HepG2 (cell line): ENCODE measurements around the gene CATSPERE.

ENCODE experiments used
- BHLHE40 ChIP-seq: IDR thresholded peaks from 2 replicates; pipeline ENCODE4 v1.6.1; 2011; ENCODE audit warnings: low read length, improper control_type of control experiment
- EP300 ChIP-seq, 3 experiments: sonication (generic) in 1 of 3; formaldehyde crosslinking in 1 of 3; IDR thresholded peaks; 2 replicates each; pipeline versions ENCODE4 v1.5.1 to v1.6.1; 2011 to 2020; ENCODE audit warnings: low read depth in 2 of 3, low read length in 2 of 3, borderline replicate concordance in 1 of 3, improper control_type of control experiment in 1 of 3, mild to moderate bottlenecking in 1 of 3, missing genetic modification reagents in 1 of 3, moderate library complexity in 1 of 3
- JUND ChIP-seq: sonication (generic); formaldehyde crosslinking; IDR thresholded peaks from 2 replicates; pipeline ENCODE4 v1.8.0; 2022; ENCODE audit warnings: mild to moderate bottlenecking, missing genetic modification reagents
- TBL1XR1 ChIP-seq: fragments of 150-350 bp; IDR thresholded peaks from 2 replicates; pipeline ENCODE4 v1.6.1; 2014; ENCODE audit warnings: borderline replicate concordance, low read length; ENCODE audit not compliant: partially characterized antibody
- TCF7 ChIP-seq: sonication (generic); IDR thresholded peaks from 2 replicates; pipeline ENCODE4 v1.6.1; 2016; ENCODE audit warnings: antibody characterized with exemption, low read depth
- ZBTB7B ChIP-seq: sonication (generic); formaldehyde crosslinking; IDR thresholded peaks from 2 replicates; pipeline ENCODE4 v1.4.0; 2020; ENCODE audit warnings: missing genetic modification reagents
- ZFP41 ChIP-seq: sonication (generic); formaldehyde crosslinking; IDR thresholded peaks from 2 replicates; pipeline ENCODE4 v1.4.0; 2020; ENCODE audit warnings: mild to moderate bottlenecking, missing genetic modification reagents, borderline replicate concordance
- ZNF772 ChIP-seq: sonication (generic); formaldehyde crosslinking; IDR thresholded peaks from 2 replicates; pipeline ENCODE4 v1.5.0; 2020; ENCODE audit warnings: mild to moderate bottlenecking, missing genetic modification reagents
- TF ChIP-seq, protein P1 (sequence below): sonication (generic); formaldehyde crosslinking; IDR thresholded peaks from 2 replicates; pipeline ENCODE4 v1.5.0; 2020; ENCODE audit warnings: mild to moderate bottlenecking, missing genetic modification reagents, moderate library complexity
- TF ChIP-seq, protein P2 (sequence below): IDR thresholded peaks from 2 replicates; pipeline ENCODE4 v1.6.1; 2016; ENCODE audit warnings: missing biosample characterization, missing genetic modification reagents, low read depth

DNA sequence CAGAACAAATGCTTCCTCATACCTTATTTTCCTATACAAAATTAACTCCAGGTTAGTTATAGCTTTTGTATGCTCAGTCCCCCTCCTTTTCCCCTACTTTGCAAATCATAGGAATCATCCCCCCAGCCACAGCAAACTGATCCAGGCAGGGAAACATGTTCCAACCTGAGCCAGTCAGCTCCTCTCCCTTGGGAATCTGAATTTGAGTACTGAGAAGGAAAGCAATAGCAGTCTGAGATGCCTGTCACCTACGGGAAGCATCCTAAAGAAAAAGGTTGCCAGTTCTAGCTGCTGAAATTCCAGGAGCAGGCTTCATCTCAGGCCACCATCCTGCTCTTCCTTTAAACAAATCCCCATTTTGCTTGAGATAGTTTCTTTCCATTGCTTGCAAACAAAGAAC, 16.2 kb upstream of the CATSPERE start:
- TF ChIP-seq EP300 (IDR thresholded peaks at IDR 0.05; ENCODE audit: low read depth in 2 of 2, low read length in 2 of 2) = no peak
- TF ChIP-seq EP300 (CRISPR knock-in tag; IDR thresholded peaks at IDR 0.05; ENCODE audit: borderline replicate concordance) = no peak
- no peak for TF ChIP-seq ZBTB7B (CRISPR knock-in tag)
- no peak for TF ChIP-seq ZFP41 (CRISPR knock-in tag)
- TF ChIP-seq JUND (CRISPR knock-in tag) = no peak
- no peak for TF ChIP-seq ZNF772
- no peak for TF ChIP-seq BHLHE40
- TF ChIP-seq TCF7 = no peak
- TF ChIP-seq, protein P1, sequence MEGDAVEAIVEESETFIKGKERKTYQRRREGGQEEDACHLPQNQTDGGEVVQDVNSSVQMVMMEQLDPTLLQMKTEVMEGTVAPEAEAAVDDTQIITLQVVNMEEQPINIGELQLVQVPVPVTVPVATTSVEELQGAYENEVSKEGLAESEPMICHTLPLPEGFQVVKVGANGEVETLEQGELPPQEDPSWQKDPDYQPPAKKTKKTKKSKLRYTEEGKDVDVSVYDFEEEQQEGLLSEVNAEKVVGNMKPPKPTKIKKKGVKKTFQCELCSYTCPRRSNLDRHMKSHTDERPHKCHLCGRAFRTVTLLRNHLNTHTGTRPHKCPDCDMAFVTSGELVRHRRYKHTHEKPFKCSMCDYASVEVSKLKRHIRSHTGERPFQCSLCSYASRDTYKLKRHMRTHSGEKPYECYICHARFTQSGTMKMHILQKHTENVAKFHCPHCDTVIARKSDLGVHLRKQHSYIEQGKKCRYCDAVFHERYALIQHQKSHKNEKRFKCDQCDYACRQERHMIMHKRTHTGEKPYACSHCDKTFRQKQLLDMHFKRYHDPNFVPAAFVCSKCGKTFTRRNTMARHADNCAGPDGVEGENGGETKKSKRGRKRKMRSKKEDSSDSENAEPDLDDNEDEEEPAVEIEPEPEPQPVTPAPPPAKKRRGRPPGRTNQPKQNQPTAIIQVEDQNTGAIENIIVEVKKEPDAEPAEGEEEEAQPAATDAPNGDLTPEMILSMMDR (CRISPR knock-in tag) = no peak
- TF ChIP-seq, protein P2, sequence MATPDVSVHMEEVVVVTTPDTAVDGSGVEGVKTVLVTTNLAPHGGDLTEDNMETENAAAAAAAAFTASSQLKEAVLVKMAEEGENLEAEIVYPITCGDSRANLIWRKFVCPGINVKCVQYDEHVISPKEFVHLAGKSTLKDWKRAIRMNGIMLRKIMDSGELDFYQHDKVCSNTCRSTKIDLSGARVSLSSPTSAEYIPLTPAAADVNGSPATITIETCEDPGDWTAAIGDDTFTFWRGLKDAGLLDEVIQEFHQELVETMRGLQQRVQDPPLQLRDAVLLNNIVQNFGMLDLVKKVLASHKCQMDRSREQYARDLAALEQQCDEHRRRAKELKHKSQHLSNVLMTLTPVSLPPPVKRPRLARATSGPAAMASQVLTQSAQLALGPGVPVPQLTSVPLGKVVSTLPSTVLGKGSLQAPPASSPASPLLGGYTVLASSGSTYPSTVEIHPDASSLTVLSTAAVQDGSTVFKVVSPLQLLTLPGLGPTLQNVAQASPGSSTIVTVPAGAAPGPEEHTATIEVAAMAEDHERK = no peak
- TF ChIP-seq TBL1XR1 = no peak
